GM12874 (cell line): ENCODE data around the gene TMC5.

Source experiments
- CTCF ChIP-seq: IDR thresholded peaks from 2 replicates; pipeline ENCODE4 v1.5.1; 2011; ENCODE audit warnings: low read depth, mild to moderate bottlenecking, control low read depth, low read length, moderate library complexity; ENCODE audit not compliant: insufficient read depth

The TMC5 gene

GRCh38 chr16:19540241-19540970 is 122.7 kb downstream of the TMC5 start:
- no peak for TF ChIP-seq CTCF

- TF ChIP-seq CTCF: no peak
Observed at GRCh38 chr16:19542138-19542821, 124.6 kb downstream of the TMC5 start.

- no peak for TF ChIP-seq CTCF
Observed at GRCh38 chr16:19548144-19548543, 130.5 kb downstream of the TMC5 start.
